Ramos (cell line): ENCODE results near the gene APELA.
"Not testable (repeated sequence)": the region's sequence is repeated elsewhere in the genome, so short reads cannot be mapped to it uniquely, and the experiment has no call there.

Experiments used
- in situ Hi-C: fragments of 300-500 bp; cut with MboI; formaldehyde crosslinking; loops from one replicate; pipeline ENCODE4 v1.14.3; 2022; ENCODE audit warnings: low sequenced_read_pairs; ENCODE audit not compliant: unreplicated experiment

Gene APELA, protein sequence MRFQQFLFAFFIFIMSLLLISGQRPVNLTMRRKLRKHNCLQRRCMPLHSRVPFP

DNA sequence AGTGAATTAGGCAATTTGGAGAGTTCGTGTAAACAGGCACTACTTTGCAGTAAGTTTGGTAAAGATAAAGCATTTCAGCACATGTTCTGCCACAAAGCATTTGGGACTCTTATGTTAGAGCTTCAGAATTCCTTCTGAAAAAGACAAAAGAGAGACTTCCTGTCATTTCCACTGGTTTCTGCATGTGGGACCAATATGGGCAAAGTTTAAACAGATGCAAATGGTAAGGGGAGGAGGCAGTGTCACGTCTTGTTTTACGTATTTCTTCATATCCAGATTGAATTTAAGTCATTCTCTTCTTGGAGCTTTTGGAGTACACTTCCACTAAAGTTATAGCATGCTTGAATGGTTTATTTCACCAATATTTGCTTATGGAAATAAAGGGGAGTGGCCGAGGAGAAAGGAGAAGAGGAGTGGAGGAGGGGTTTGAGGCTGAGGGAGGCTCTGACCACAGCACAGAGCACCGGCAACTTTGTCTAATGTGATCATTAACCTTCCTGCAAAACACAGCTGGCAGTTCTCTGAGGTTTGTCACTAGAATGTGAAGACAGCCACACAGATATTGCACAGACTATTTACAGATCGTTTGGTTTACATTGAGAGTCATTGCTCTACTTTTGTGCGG is at the start of gene APELA:
APELA (plus strand) TSS at position 479 of the 625 bp plus-strand sequence. CDS start 154 bp downstream, outside the sequence.
- in situ Hi-C loops = no loop called here

GRCh38 chr4:164828955-164829354 is 48.0 kb upstream of the APELA start:
- in situ Hi-C loops = no loop called here

DNA sequence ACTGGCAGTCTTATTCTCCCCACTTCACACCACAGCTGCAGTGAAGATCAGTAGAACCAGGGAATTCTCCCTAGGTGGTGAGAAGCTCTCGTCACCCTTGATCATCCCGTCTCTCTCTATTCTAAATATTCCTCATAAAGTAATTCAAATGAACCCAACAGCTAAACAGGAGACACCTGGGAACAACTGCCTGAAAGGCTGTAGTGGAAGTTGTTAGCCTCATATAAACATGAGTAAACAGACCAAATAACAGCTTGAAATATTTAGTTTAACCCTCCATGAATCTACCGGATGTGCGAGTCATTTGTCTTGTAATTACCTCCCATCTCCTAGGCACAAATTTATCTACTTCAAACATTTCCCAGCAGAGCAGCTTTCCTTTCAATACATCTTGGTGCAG is 30.4 kb upstream of the APELA start:
- in situ Hi-C loops = no loop called here

DNA sequence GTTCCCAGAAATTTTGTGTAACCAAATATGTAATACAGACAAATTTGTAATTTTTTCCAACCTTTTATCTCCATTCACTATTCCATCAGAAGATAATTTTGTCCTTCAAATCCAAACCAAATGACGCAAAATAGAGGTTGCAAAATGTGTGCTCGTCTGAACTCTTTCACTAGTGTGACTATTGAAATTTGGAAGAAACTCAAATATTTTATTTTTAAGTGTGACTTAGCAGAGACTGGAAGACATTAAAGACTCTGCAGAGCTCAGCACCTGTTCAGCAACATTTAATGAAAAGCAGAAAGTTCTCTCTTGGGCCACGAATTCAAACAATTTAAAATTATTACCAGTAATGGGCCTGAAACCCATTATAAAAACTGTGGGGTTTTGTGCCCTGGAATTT is 30.0 kb upstream of the APELA start:
- in situ Hi-C loops = no loop called here

GRCh38 chr4:164847967-164848649 is 28.9 kb upstream of the APELA start:
- in situ Hi-C loops = no loop called here

DNA sequence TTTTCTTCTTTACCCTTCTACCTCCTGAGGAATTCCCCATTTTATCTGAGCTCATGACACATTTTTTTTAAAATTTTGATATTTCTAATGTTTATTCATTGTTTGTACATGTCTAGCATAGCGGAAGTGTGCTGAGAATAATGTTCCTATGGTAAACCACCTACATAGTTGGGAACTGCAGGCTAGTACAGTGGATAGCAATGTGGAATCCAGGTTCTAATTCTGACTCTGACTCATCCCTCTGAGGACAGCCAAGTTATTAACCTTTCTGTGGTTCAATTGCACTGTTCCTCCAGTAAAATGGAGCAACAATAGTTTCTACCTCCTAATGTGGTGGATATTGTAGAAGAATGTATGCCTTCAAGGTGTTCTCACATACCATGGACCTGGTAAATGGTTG is 20.6 kb upstream of the APELA start:
- in situ Hi-C loops = no loop called here

GRCh38 chr4:164866817-164867490 is 10.0 kb upstream of the APELA start:
- in situ Hi-C loops = no loop called here

DNA sequence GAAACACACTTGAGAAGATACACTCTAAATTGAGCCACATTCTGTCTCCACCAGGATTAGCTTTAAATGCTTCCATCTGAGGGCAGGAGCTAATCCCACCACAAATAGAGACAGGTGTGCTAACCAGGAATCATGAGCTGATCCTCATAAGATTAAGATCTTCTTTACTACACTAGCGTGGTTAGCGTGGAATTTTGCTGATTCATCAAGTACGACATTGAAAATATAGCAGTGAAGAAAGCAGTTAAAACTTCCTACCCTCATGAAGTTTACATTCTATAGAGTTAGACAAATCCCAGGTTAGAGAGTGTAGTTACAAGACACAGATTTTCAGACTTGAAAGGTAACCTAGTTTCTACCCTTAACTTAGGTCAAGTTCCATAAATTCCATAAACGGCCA is 5.3 kb upstream of the APELA start:
- in situ Hi-C loops = no loop called here

DNA sequence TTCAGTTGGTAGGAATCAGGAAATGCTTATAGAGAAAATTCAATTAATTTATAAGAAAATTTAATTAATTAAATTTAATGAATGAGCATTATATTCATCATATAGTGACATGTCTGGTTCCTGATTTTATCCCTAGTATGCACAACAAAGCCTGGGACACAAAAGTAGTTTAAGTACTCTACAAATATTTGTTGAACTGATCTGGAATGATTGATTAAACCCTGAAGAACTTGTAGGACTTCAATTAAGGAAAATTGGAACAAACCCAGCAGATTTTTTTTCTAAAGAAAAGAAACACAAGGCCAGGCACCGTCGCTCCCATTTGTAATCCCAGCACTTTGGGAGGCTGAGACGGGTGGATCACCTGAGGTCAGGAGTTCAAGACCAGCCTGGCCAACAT is 4.5 kb upstream of the APELA start:
- in situ Hi-C loops = no loop called here

- in situ Hi-C loops = no loop called here
Observed at GRCh38 chr4:164874789-164875188, 2.2 kb upstream of the APELA start.

GRCh38 chr4:164880489-164881262 is 3.7 kb downstream of the APELA start:
- in situ Hi-C loops = no loop called here

DNA sequence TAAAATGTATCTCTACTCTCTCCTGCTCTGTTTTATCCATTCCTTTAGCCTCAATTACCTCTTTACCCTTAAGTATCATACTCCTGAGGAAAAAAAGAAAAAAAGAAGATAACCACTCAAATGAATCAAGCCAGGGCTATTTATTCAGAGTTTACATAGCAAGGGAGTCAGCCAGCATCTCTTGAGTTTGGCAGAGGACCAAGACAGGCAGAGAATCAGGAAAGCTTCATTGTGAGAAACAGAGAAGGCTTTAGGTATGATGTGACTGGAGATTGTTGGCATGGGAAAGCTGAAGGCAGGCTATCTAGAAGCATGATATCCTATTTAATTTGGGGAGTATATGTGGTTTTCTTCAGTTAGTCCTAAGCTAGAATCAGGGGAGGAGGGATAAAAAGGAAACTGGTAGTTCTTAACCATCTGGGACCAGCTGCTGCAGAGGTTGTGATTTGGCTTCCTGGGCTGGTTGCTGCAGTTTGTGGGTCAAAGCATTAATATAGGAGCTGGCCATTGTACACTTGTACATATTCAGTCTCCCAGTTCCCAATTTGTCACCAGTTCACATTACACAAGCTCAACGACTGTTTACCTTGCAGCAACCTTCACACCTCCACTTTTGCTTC is 11.2 kb downstream of the APELA start:
- in situ Hi-C loops = no loop called here

DNA sequence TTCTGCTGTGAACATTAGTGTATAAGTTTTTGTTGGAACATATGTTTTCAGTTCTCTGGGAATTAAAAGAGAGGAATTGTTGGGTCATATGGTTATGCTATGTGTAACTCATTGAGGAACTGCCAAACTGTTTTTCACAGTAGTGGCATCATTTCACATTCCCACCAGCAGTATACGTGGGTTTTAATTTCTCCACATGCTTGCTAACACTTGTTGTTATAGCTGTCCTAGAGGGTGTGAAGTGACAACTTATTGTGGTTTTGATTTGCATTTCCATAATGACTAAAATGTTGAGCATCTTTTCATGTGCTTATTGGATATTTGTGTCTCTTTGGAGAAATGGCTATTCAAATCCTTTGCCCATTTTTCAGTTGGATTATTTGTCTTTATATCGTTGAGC is 13.7 kb downstream of the APELA start:
- in situ Hi-C loops = no loop called here

GRCh38 chr4:164892018-164892417 is 15.0 kb downstream of the APELA start:
- in situ Hi-C loops = no loop called here

- in situ Hi-C loops = no loop called here
Observed at GRCh38 chr4:164894702-164895101, 17.7 kb downstream of the APELA start.

DNA sequence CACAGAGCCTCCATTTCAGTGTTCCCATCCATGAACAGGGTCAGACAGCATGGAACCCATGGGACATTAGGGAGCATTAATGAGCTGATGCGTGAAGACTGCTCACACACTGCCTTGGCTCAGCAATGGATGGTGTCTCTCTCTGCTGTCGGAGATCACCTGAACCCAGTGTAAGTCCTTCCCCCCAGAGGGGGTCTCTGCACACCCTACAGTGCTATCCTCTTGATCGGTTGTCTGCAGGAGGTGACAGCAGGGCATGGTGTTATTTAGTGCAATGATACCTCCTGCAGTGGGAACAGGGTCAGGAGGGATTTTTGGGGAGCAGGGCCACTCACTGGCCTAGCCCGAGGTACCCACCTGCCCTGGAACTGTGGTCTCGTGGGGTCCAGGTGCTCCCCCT is 25.6 kb downstream of the APELA start:
- in situ Hi-C loops = no loop called here

- in situ Hi-C loops = no loop called here
Observed at GRCh38 chr4:164904336-164904735, 27.4 kb downstream of the APELA start.

DNA sequence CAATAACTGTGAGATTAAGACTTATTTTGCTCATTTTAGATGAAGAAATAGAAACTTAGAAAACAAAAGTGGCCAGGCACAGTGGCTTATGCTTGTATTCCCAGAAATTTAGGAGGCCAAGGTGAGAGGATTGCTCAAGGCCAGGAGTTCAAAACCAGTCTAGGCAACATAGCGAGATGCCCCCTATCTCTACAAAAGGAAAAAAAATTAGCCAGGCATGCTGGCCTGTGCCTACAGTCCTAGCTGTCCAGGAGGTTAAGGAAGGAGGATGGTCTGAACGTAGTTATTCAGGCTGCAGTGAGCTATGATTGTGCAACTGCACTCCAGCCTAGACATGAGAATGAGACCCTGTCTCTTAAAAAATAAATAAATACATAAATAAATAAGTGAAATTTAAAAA is 28.0 kb downstream of the APELA start:
- in situ Hi-C loops = no loop called here

GRCh38 chr4:164906368-164906767 is 29.4 kb downstream of the APELA start:
- in situ Hi-C loops = no loop called here

GRCh38 chr4:164913506-164913905 is 36.5 kb downstream of the APELA start:
- in situ Hi-C loops = not testable (repeated sequence)
